ENCODE data around the gene ST3GAL4. TPM values are rescaled to one million over a fixed set of nuclear protein-coding genes. Genes with fewer than 3 reads are reported as not detected.

Gene ST3GAL4
- total RNA-seq, 2 donors from 2014 or later = 123 to 304 TPM

GRCh38 chr11:126339073-126339862 is 16.2 kb upstream of the ST3GAL4 start:
- H3K36me3 ChIP-seq = no peaks in the 10 kb centered on the region
- H3K4me1 ChIP-seq = no peaks in the 10 kb centered on the region
- H3K9me3 ChIP-seq = no peaks in the 10 kb centered on the region
- TF ChIP-seq, protein P1, sequence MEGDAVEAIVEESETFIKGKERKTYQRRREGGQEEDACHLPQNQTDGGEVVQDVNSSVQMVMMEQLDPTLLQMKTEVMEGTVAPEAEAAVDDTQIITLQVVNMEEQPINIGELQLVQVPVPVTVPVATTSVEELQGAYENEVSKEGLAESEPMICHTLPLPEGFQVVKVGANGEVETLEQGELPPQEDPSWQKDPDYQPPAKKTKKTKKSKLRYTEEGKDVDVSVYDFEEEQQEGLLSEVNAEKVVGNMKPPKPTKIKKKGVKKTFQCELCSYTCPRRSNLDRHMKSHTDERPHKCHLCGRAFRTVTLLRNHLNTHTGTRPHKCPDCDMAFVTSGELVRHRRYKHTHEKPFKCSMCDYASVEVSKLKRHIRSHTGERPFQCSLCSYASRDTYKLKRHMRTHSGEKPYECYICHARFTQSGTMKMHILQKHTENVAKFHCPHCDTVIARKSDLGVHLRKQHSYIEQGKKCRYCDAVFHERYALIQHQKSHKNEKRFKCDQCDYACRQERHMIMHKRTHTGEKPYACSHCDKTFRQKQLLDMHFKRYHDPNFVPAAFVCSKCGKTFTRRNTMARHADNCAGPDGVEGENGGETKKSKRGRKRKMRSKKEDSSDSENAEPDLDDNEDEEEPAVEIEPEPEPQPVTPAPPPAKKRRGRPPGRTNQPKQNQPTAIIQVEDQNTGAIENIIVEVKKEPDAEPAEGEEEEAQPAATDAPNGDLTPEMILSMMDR (IDR thresholded peaks at IDR 0.05) = no peak
- H3K27ac ChIP-seq = no peak overlapping the region
- no peak overlapping the region for H3K4me3 ChIP-seq
- H3K27me3 ChIP-seq = no peaks in the 10 kb centered on the region
- H3K9ac ChIP-seq (ENCODE audit: low read depth in 2 of 2, low read length in 2 of 2) = no peak overlapping the region
- intact Hi-C loops (cut with DNase I) = no loop called here
- no peak for DNase-seq

- H3K27ac ChIP-seq = no peak overlapping the region
- H3K4me1 ChIP-seq = no peaks in the 10 kb centered on the region
- TF ChIP-seq, protein P1 (IDR thresholded peaks at IDR 0.05) = no peak
- H3K9me3 ChIP-seq = no peaks in the 10 kb centered on the region
- no peak for DNase-seq
- H3K4me3 ChIP-seq = no peak overlapping the region
- intact Hi-C loops (cut with DNase I) = no loop called here
- H3K36me3 ChIP-seq = no peaks in the 10 kb centered on the region
- no peak overlapping the region for H3K9ac ChIP-seq (ENCODE audit: low read depth in 2 of 2, low read length in 2 of 2)
- no peaks in the 10 kb centered on the region for H3K27me3 ChIP-seq
Observed at GRCh38 chr11:126339863-126340434, 15.5 kb upstream of the ST3GAL4 start.

GRCh38 chr11:126340960-126341606 is 14.4 kb upstream of the ST3GAL4 start:
- Histone ChIP-seq H3K27me3 (no peaks in the 10 kb centered on the region), H3K4me3 (no peak overlapping the region), H3K27ac (no peak overlapping the region), H3K9ac (ENCODE audit: low read depth in 2 of 2, low read length in 2 of 2) (no peak overlapping the region), H3K36me3 (no peaks in the 10 kb centered on the region), H3K9me3 (no peaks in the 10 kb centered on the region), H3K4me1 (no peaks in the 10 kb centered on the region)
- DNase-seq = no peak
- intact Hi-C loops (cut with DNase I) = no loop called here
- TF ChIP-seq, protein P1 (IDR thresholded peaks at IDR 0.05) = no peak

- DNase-seq = no peak
- H3K4me3 ChIP-seq = no peak overlapping the region
- no peaks in the 10 kb centered on the region for H3K4me1 ChIP-seq
- H3K27me3 ChIP-seq = no peaks in the 10 kb centered on the region
- TF ChIP-seq, protein P1 (IDR thresholded peaks at IDR 0.05) = no peak
- no peak overlapping the region for H3K27ac ChIP-seq
- no peak overlapping the region for H3K9ac ChIP-seq (ENCODE audit: low read depth in 2 of 2, low read length in 2 of 2)
- intact Hi-C loops (cut with DNase I) = no loop called here
- no peaks in the 10 kb centered on the region for H3K9me3 ChIP-seq
- H3K36me3 ChIP-seq = no peaks in the 10 kb centered on the region
Observed at GRCh38 chr11:126341760-126342161, 13.7 kb upstream of the ST3GAL4 start.

GRCh38 chr11:126343051-126343450 is 12.4 kb upstream of the ST3GAL4 start:
- TF ChIP-seq, protein P1 (IDR thresholded peaks at IDR 0.05) = no peak
- H3K9ac ChIP-seq (ENCODE audit: low read depth in 2 of 2, low read length in 2 of 2) = no peak overlapping the region
- H3K4me1 ChIP-seq = no peaks in the 10 kb centered on the region
- no peak overlapping the region for H3K4me3 ChIP-seq
- no peaks in the 10 kb centered on the region for H3K9me3 ChIP-seq
- intact Hi-C loops (cut with DNase I) = no loop called here
- H3K27ac ChIP-seq = no peak overlapping the region
- H3K27me3 ChIP-seq = no peaks in the 10 kb centered on the region
- H3K36me3 ChIP-seq = no peaks in the 10 kb centered on the region
- no peak for DNase-seq

Measured in colonic mucosa (tissue), 4 donors.